Activated effector memory CD4-positive, alpha-beta T cell treated with anti-CD3 and anti-CD28 coated beads, Interleukin-2, amount 50 U/mL, for 16 hours (primary cell): ENCODE measurements around the gene AIMP1.

Experiments
- DNase-seq: peaks from one replicate; pipeline ENCODE4 v3.0.0-alpha.2; 2020

AIMP1 gene

DNA sequence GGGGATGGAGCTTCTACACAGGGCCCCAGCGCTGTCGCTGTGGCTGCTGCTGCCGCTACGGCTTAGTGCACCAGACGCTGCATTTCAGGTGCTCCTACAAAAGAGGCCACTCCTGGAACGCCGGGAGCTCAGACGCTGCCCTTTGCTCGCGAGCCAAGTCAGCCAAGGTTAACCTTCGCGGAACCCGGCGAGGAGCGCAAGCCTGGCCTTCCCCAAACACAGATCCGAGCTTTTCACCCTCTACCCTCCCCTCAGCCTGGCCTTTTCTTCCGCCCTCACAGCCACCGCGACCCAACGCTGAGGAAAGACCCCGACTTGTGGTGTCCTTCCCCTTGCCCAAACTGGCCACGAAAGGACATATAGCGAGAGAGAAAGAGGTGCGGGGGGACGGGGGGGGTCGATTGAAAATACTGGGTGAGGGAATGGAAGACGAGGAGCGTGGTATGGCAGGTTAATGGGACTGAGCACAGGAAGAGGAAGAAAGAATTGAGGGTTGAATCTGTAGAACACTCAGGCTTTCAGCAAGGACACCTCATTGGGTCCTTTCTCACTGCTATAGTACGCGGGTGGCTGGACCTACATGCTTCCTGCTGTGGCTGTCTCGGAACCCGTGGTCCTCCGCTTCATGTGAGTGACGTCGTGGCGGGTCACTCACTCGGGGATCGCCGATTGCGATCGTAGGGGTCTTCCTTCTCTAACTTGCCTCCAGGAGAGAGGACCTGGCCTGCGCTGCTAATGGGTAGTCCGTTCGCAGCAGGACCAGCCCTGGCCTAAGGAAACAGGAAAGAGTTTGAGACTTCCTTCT lies at the start of gene AIMP1, which contains the start of gene TBCK:
Gene AIMP1 (plus strand): TSS at position 583 of the 805 bp plus-strand sequence. CDS start 8,460 bp downstream, outside the sequence.
Gene TBCK (minus strand): TSS at position 242 of the 805 bp plus-strand sequence. CDS start 7,249 bp downstream, outside the sequence.
- peak; percentile 95 for DNase-seq

DNA sequence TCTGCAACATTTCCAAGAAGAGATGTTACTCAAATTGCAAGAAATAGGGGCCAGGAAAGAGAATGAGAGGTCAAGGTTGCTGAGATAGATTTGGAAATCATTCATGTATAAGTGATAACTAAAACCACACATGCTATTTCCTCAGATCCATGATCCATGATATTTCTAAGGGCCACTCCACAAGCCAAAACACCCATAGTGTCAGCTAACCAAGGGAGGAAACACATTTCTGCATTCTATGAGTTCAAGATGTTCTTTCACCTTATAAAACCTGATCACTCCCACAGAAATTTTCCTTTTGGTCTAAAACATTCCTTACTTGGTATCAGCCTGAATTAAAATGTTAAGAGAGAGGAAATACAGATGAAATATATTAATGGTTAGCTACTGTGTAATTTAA lies 47.6 kb upstream of the AIMP1 start:
- no peak for DNase-seq

DNA sequence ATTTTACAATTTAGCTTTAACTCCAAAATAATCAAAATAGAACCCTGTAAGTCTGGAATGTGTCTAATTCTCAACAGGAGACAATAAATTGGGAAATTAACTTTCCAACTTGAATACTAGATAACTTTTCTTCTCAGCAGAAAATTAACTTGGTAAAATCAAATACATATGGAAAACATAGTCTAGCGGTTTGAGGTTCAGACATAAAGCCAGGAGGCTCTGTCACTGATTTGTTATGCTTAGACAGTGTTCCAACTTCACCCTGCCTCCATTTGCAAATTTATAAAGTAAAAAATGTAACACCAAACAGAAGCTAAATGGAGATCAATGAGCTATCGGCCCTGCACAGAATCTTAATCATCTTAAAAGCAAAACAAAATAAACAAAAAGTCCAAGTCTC lies 46.6 kb upstream of the AIMP1 start:
- no peak for DNase-seq

- no peak for DNase-seq
Measured at GRCh38 chr4:106270736-106271135, 45.6 kb upstream of the AIMP1 start.

GRCh38 chr4:106273831-106274230 lies 42.5 kb upstream of the AIMP1 start:
- no peak for DNase-seq

GRCh38 chr4:106277140-106277675 lies 39.1 kb upstream of the AIMP1 start:
- no peak for DNase-seq

DNA sequence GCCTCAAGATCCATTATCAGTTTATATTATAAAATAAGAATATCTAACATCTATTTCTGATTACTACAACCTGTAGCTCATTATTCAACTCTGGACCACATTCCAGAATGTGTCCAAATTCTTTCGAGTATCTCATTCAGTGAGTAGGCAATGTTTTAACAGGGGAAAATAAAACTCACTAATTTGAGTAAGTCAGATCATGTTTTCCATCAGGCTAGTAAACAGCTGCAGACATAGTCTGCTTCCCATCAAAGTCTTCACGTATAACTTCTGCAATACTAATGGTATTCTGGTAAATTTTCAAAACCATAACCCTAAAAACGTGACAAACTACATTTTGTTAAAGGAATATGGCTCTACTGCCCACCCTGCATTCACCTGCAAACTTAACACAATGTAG lies 32.1 kb upstream of the AIMP1 start:
- DNase-seq, result no peak

- no peak for DNase-seq
Measured at GRCh38 chr4:106286611-106287010, 29.7 kb upstream of the AIMP1 start.

DNA sequence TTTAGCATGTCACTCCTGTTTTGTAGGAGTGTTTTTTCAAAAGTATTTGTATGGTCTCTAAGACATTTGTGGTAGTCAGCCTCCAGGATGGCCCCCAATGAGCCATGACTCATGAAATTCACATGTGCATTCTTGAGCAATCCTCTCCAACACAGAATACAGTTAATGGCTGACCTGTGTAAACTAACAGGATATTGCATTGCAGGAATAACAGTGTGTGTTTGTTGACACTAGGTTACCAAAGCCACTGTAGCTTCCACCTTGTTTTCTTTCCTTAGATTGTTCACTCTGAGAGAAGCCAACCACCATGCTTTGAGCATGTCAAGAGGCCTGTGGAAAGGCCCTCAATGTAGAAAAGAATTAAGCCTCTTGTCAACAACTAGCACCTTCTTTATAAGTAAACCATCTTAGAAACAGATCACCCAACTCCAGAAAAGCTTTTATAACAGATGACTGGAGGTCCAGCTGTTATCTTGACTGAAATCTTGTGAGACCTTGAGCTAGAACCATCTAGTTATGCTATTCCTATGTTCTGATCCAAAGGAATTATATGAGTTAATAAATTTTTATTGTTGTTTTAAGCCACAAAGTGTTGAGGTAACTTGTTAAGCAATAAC lies 28.9 kb upstream of the AIMP1 start:
- no peak for DNase-seq

- no peak for DNase-seq
Measured at GRCh38 chr4:106289737-106290136, 26.6 kb upstream of the AIMP1 start.

GRCh38 chr4:106291678-106292077 lies 24.7 kb upstream of the AIMP1 start:
- DNase-seq, result no peak

DNA sequence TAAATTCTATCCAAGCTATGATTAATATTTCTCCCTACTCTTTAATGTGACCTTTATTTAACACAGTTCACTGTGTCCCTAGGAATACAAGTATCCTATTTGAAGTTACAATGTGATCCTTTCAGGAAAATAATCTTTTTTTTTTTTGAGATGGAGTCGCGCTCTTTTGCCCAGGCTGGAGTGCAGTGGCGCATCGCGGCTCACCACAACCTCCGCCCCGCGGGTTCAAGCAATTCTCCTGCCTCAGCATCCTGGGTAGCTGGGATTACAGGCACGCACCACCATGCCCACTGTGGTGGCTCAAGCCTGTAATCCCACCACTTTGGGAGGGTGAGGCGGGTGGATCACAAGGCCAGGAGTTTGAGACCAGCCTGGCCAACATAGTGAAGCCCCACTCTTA lies 22.3 kb upstream of the AIMP1 start:
- no peak for DNase-seq

DNA sequence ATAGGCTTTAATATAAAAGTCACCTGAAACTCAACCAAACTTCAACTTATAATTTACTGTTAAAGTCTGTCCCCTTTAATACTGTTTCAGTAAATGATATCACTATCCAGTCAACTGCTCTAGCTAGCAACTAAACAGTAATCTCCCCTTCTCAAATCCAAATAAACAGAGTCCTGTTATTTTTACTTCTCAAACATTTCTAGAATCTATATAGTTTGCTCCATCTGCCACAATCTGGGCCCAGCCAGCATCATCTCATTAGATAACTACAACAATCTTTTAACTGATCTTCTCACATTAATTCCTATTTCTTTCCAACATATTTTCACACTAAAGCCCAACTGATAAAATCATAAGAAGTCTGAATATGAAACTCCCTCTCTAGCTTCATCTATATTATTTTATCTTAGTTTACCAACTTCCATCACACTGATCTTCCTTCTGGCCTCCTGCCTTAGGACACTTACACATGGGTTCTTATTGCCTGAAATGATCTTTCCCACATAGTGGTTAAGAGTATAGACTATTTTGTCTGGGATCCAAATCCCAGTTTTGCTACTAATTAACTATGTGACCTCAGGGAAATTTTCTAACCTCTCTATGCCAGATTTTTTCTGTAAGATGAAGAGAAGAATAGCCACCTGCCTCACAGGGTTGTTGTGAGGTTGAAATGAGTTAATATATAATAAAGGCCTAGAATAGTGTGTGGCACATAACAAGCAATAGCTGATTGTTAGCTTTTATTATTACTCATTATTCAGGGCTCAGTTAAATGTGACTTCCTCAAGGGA lies 18.9 kb upstream of the AIMP1 start:
- no peak for DNase-seq

DNA sequence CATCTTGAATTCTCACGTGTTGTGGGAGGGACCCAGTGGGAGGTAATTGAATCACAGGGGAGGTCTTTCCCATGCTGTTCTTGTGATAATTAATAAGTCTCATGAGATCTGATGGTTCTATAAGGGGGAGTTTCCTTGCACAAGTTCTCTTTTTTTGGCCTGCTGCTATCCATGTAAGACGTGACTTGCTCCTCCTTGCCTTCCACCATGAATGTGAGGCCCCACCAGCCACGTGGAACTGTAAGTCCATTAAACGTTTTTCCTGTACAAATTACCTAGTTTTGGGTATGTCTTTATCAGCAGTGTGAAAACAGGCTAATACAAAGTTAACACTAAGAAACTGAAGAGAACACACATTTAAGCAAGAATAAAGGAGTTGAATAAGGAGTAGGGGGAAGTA lies 16.4 kb upstream of the AIMP1 start:
- DNase-seq, result no peak

DNA sequence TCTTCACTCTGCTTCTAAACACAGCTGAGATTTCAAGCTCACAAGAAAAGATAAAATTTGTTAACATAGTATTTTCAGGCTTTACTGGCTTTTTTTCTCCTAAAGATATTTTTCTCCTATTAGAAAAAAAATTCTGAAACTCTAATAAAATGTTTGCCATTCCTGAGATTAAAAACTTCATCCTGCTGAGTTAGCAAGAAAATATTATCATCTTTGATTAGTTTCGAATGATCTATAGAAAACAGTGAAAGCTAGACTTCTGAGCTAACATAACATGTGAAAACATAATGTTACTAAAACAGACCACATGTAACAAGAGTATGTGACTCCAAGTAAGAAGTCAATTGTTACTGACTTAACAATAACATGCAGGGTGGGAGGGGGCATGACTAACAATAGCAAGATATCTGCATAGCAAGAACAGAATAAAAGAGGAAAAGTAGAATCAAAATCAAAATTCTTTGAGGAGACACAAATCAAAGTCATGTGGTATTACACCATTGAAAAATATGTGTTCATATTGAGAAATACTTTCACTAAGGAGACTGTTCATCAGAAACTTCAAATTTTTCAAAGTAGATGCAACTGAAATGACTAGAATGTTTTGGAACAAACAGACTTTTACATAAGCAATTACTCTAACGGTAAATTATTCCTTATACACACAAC lies 14.8 kb upstream of the AIMP1 start:
- no peak for DNase-seq

GRCh38 chr4:106302062-106302438 lies 14.3 kb upstream of the AIMP1 start:
- DNase-seq, result no peak

GRCh38 chr4:106303548-106304281 lies 12.6 kb upstream of the AIMP1 start:
- no peak for DNase-seq

DNA sequence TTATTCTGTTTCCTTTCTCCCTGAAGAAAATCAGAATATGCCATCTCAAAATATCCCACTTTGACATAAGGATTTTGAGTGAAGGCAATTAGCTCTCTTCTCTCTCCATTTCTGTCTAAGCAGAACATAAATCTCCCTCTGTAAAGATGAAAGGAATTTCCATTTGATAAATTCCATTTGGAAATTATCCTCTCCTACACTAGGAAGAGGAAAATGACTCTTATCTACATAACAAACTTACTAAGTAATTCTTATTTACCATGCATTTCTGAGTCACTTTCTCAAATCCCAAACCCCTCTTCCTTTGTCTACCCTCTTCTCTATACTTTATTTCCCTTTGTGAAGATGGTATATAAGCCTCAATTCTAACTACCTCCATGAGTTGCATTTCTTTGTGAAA lies 11.7 kb upstream of the AIMP1 start:
- DNase-seq, result no peak

- no peak for DNase-seq
Measured at GRCh38 chr4:106305435-106306055, 10.8 kb upstream of the AIMP1 start.

GRCh38 chr4:106306561-106306960 lies 9.8 kb upstream of the AIMP1 start:
- no peak for DNase-seq

DNA sequence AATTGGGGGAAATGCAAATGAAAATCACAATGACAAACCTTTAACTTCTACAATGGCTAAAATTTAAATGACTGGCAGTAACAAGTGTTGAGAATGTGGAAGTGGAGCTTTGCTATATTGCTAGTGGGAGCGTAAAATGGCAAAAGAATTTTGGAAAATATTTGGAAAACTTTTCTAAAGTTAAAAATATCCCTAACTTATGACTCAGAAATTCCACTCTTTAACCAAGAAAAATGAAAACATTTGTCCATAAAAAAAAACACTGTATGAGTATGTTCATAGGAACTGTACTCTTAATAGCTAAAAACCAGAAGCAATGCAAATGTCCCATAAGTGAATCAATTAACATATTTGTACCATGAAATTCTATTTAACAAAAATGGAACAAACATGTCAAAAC lies 4.0 kb upstream of the AIMP1 start:
- no peak for DNase-seq
